GM12878 (cell line): Measurements from ENCODE around the gene PMPCA.

Experiments used
- CBX3 ChIP-seq: fragments of 200-600 bp; sonication (generic); IDR thresholded peaks from 2 replicates; pipeline ENCODE4 v1.6.1; 2016; ENCODE audit warnings: low read depth, borderline replicate concordance
- ZNF24 ChIP-seq: fragments of 450-650 bp; IDR thresholded peaks from 2 replicates; pipeline ENCODE4 v1.6.1; 2017; ENCODE audit warnings: antibody characterized with exemption, mild to moderate bottlenecking
- TF ChIP-seq, protein P1 (sequence below): IDR thresholded peaks from 2 replicates; pipeline ENCODE4 v1.6.1; 2012; ENCODE audit warnings: mild to moderate bottlenecking, low read depth, low read length
- TF ChIP-seq, protein P2 (sequence below), 3 experiments: IDR thresholded peaks in 2 of 3; conservative IDR thresholded peaks in 1 of 3; 2 replicates each; pipeline ENCODE4 v1.5.1; 2011; ENCODE audit warnings: low read depth in 3 of 3, low read length in 3 of 3, mild to moderate bottlenecking in 3 of 3, control low read depth in 2 of 3, moderate library complexity in 2 of 3, inconsistent platforms in 1 of 3, mixed read lengths in 1 of 3; ENCODE audit not compliant: control insufficient read depth in 2 of 3, insufficient read depth in 1 of 3; ENCODE audit errors: extremely low read depth in 1 of 3
- TF ChIP-seq, protein P3 (sequence below): IDR thresholded peaks from 2 replicates; pipeline ENCODE4 v1.6.1; 2012; ENCODE audit warnings: low read length, inconsistent platforms

DNA sequence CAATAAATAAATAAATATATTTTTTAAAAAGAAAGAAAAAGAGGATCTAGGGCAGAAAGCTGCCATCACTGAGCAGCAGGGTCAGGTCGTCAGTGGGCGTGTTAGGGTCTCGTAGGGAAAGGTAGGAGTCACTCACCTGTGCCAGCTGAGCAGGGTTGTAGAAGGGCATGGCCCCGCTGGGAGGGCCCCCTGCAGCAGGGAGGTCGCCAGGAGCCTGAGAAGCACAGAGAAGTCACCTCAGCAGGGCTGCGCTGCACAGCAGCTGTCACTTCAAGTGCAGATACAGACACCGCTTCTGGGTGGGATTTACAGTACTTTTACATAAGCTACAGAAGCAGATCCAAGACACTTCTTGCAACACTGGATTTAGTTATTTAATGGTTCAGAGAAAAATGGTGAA lies 33.2 kb downstream of the PMPCA start:
- TF ChIP-seq CBX3 (no peak), ZNF24 (no peak)
- TF ChIP-seq, protein P1, sequence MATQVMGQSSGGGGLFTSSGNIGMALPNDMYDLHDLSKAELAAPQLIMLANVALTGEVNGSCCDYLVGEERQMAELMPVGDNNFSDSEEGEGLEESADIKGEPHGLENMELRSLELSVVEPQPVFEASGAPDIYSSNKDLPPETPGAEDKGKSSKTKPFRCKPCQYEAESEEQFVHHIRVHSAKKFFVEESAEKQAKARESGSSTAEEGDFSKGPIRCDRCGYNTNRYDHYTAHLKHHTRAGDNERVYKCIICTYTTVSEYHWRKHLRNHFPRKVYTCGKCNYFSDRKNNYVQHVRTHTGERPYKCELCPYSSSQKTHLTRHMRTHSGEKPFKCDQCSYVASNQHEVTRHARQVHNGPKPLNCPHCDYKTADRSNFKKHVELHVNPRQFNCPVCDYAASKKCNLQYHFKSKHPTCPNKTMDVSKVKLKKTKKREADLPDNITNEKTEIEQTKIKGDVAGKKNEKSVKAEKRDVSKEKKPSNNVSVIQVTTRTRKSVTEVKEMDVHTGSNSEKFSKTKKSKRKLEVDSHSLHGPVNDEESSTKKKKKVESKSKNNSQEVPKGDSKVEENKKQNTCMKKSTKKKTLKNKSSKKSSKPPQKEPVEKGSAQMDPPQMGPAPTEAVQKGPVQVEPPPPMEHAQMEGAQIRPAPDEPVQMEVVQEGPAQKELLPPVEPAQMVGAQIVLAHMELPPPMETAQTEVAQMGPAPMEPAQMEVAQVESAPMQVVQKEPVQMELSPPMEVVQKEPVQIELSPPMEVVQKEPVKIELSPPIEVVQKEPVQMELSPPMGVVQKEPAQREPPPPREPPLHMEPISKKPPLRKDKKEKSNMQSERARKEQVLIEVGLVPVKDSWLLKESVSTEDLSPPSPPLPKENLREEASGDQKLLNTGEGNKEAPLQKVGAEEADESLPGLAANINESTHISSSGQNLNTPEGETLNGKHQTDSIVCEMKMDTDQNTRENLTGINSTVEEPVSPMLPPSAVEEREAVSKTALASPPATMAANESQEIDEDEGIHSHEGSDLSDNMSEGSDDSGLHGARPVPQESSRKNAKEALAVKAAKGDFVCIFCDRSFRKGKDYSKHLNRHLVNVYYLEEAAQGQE: no peak
- TF ChIP-seq, protein P2, sequence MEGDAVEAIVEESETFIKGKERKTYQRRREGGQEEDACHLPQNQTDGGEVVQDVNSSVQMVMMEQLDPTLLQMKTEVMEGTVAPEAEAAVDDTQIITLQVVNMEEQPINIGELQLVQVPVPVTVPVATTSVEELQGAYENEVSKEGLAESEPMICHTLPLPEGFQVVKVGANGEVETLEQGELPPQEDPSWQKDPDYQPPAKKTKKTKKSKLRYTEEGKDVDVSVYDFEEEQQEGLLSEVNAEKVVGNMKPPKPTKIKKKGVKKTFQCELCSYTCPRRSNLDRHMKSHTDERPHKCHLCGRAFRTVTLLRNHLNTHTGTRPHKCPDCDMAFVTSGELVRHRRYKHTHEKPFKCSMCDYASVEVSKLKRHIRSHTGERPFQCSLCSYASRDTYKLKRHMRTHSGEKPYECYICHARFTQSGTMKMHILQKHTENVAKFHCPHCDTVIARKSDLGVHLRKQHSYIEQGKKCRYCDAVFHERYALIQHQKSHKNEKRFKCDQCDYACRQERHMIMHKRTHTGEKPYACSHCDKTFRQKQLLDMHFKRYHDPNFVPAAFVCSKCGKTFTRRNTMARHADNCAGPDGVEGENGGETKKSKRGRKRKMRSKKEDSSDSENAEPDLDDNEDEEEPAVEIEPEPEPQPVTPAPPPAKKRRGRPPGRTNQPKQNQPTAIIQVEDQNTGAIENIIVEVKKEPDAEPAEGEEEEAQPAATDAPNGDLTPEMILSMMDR (IDR thresholded peaks at IDR 0.05 in 2 of 3, conservative IDR thresholded peaks at IDR 0.05 in 1 of 3; ENCODE audit: control insufficient read depth in 2 of 3, extremely low read depth in 1 of 3, insufficient read depth in 1 of 3, low read depth in 3 of 3, low read length in 3 of 3): no peak
- TF ChIP-seq, protein P3, sequence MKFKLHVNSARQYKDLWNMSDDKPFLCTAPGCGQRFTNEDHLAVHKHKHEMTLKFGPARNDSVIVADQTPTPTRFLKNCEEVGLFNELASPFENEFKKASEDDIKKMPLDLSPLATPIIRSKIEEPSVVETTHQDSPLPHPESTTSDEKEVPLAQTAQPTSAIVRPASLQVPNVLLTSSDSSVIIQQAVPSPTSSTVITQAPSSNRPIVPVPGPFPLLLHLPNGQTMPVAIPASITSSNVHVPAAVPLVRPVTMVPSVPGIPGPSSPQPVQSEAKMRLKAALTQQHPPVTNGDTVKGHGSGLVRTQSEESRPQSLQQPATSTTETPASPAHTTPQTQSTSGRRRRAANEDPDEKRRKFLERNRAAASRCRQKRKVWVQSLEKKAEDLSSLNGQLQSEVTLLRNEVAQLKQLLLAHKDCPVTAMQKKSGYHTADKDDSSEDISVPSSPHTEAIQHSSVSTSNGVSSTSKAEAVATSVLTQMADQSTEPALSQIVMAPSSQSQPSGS: no peak
